Gastroesophageal sphincter (tissue), 3 donors: ENCODE results near the gene FBL.

Experiments used
- EP300 ChIP-seq: sonication (generic); formaldehyde crosslinking; IDR thresholded peaks from one replicate; pipeline ENCODE4 v1.6.1; 2017; ENCODE audit warnings: antibody characterized with exemption, mild to moderate bottlenecking
- POLR2AphosphoS5 ChIP-seq: sonication (generic); formaldehyde crosslinking; IDR thresholded peaks from one replicate; pipeline ENCODE4 v1.6.1; 2017; ENCODE audit warnings: antibody characterized with exemption
- TF ChIP-seq, protein P1 (sequence below), 4 experiments: fragments of 200-600 bp in 2 of 4; fragments of 450-650 bp in 2 of 4; sonication (generic) in 1 of 4; IDR thresholded peaks; one replicate each; pipeline ENCODE4 v1.5.1; 2017 to 2019; ENCODE audit warnings: antibody characterized with exemption in 4 of 4, mild to moderate bottlenecking in 2 of 4, moderate library complexity in 2 of 4

DNA sequence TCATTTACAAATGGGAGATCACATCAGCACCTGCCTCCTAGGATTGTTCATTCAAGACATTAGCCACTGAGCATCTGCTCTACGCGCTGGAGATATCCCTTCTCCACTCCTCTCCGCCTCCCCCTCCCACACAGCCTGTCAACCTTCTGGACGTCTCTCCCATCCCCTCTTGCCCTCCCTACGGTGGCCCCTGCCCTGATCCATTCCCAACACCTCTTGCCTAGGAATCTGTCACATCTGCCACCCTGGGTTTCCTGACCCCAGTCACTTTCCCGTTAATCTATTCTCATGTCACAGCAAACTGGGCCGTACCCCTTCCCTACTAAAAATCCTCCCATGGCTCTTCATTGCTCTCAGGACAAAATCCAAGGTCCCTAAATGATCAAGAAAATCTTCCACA lies 22.5 kb downstream of the FBL start:
- TF ChIP-seq, protein P1, sequence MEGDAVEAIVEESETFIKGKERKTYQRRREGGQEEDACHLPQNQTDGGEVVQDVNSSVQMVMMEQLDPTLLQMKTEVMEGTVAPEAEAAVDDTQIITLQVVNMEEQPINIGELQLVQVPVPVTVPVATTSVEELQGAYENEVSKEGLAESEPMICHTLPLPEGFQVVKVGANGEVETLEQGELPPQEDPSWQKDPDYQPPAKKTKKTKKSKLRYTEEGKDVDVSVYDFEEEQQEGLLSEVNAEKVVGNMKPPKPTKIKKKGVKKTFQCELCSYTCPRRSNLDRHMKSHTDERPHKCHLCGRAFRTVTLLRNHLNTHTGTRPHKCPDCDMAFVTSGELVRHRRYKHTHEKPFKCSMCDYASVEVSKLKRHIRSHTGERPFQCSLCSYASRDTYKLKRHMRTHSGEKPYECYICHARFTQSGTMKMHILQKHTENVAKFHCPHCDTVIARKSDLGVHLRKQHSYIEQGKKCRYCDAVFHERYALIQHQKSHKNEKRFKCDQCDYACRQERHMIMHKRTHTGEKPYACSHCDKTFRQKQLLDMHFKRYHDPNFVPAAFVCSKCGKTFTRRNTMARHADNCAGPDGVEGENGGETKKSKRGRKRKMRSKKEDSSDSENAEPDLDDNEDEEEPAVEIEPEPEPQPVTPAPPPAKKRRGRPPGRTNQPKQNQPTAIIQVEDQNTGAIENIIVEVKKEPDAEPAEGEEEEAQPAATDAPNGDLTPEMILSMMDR (IDR thresholded peaks at IDR 0.05) = no peak
- TF ChIP-seq POLR2AphosphoS5 (no peak), EP300 (no peak)
